ENCODE results near the gene LIFR. TPM values are rescaled to one million over a fixed set of nuclear protein-coding genes. Genes with fewer than 3 reads are reported as not detected.

Gene LIFR
- polyA plus RNA-seq, 1 donor from 2014 or later, result 5.8 TPM

DNA sequence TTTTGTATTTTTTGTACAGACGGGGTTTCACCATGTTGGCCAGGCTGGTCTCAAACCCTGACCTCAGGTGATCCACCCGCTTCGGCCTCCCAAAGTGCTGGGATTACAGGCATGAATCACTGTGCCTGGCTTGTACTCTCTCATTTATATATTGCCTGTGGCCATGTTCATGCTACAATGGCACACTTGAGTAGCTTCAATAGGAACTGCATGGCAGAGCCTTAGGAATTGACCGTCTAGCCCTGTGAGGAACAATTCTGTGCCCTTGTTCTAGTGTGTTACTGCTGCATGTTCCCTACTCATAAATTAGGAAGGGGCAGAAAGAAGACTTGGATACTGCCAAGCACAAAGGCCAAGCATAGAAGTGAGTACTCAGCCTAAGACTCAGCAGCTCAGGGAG is 104.2 kb downstream of the LIFR start:
- no peaks in the 10 kb centered on the region for H4K20me1 ChIP-seq (ENCODE audit: insufficient read depth)
- H3K9me3 ChIP-seq (ENCODE audit: low read length), result no peaks in the 10 kb centered on the region
- no peak overlapping the region for H3K9ac ChIP-seq (ENCODE audit: low read length)
- H2AFZ ChIP-seq (ENCODE audit: low read depth, low read length), result no peak overlapping the region
- no peaks in the 10 kb centered on the region for H3K79me2 ChIP-seq (replicated peaks; ENCODE audit: insufficient read depth, low read length)
- H3K27me3 ChIP-seq (ENCODE audit: insufficient read depth, low read depth, low read length), result no peaks in the 10 kb centered on the region
- H3K36me3 ChIP-seq (ENCODE audit: insufficient read depth, low read length), result no peaks in the 10 kb centered on the region
- H3F3A ChIP-seq (ENCODE audit: insufficient read depth, low read length, poor library complexity, severe bottlenecking), result no peaks in the 10 kb centered on the region
- H3K4me2 ChIP-seq (ENCODE audit: low read length), result no peak overlapping the region
- H3K9me2 ChIP-seq (ENCODE audit: insufficient read depth, low read length), result no peaks in the 10 kb centered on the region
- H3K4me3 ChIP-seq (ENCODE audit: low read length), result no peak overlapping the region
- no peak overlapping the region for H3K27ac ChIP-seq (ENCODE audit: low read length)
- TF ChIP-seq, protein P1, sequence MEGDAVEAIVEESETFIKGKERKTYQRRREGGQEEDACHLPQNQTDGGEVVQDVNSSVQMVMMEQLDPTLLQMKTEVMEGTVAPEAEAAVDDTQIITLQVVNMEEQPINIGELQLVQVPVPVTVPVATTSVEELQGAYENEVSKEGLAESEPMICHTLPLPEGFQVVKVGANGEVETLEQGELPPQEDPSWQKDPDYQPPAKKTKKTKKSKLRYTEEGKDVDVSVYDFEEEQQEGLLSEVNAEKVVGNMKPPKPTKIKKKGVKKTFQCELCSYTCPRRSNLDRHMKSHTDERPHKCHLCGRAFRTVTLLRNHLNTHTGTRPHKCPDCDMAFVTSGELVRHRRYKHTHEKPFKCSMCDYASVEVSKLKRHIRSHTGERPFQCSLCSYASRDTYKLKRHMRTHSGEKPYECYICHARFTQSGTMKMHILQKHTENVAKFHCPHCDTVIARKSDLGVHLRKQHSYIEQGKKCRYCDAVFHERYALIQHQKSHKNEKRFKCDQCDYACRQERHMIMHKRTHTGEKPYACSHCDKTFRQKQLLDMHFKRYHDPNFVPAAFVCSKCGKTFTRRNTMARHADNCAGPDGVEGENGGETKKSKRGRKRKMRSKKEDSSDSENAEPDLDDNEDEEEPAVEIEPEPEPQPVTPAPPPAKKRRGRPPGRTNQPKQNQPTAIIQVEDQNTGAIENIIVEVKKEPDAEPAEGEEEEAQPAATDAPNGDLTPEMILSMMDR (IDR thresholded peaks at IDR 0.05; ENCODE audit: poor library complexity, severe bottlenecking), result no peak
- TF ChIP-seq EP300 (conservative IDR thresholded peaks at IDR 0.05; ENCODE audit: poor library complexity, severe bottlenecking) (no peak), POLR2AphosphoS5 (IDR thresholded peaks at IDR 0.05) (no peak), MXI1 (conservative IDR thresholded peaks at IDR 0.05; ENCODE audit: poor library complexity, severe bottlenecking) (no peak), EZH2 (IDR thresholded peaks at IDR 0.05; ENCODE audit: borderline replicate concordance, insufficient read depth, low read length, poor library complexity, severe bottlenecking) (no peak), RAD21 (conservative IDR thresholded peaks at IDR 0.05) (no peak), SMC3 (conservative IDR thresholded peaks at IDR 0.05; ENCODE audit: poor library complexity) (no peak), TAF1 (IDR thresholded peaks at IDR 0.05; ENCODE audit: low read depth) (no peak)
- TF ChIP-seq, protein P2, sequence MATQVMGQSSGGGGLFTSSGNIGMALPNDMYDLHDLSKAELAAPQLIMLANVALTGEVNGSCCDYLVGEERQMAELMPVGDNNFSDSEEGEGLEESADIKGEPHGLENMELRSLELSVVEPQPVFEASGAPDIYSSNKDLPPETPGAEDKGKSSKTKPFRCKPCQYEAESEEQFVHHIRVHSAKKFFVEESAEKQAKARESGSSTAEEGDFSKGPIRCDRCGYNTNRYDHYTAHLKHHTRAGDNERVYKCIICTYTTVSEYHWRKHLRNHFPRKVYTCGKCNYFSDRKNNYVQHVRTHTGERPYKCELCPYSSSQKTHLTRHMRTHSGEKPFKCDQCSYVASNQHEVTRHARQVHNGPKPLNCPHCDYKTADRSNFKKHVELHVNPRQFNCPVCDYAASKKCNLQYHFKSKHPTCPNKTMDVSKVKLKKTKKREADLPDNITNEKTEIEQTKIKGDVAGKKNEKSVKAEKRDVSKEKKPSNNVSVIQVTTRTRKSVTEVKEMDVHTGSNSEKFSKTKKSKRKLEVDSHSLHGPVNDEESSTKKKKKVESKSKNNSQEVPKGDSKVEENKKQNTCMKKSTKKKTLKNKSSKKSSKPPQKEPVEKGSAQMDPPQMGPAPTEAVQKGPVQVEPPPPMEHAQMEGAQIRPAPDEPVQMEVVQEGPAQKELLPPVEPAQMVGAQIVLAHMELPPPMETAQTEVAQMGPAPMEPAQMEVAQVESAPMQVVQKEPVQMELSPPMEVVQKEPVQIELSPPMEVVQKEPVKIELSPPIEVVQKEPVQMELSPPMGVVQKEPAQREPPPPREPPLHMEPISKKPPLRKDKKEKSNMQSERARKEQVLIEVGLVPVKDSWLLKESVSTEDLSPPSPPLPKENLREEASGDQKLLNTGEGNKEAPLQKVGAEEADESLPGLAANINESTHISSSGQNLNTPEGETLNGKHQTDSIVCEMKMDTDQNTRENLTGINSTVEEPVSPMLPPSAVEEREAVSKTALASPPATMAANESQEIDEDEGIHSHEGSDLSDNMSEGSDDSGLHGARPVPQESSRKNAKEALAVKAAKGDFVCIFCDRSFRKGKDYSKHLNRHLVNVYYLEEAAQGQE (IDR thresholded peaks at IDR 0.05; ENCODE audit: borderline replicate concordance), result no peak

DNA sequence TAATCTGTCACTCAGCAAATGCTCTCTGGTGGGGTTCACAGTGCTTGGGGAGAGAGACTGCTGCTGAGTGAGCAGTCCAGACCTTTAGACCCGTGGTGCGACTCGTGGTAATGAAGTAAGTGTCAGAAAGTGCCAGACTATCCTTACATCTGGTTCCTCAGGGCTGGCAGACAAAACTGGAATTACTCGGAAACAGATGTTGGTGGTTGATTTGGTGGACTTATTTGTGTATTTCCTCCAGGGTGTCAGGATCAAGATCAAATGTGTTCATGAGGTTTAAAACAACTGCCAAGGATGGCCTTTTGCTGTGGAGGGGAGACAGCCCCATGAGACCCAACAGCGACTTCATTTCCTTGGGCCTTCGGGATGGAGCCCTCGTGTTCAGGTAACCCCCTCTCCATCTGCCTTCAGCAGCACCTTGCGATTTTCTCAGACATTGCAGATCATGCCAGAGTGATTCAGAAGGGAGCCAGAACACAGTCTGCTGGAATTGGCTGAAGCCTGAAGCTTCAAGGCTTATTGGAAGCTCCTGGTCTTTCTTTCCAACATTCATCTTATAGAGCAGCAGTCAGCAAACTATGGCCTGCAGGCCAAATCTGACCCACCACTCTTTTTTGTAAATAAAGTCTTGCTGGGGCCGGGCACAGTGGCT is 105.2 kb downstream of the LIFR start:
- no peaks in the 10 kb centered on the region for H3K27me3 ChIP-seq (ENCODE audit: insufficient read depth, low read depth, low read length)
- no peaks in the 10 kb centered on the region for H3F3A ChIP-seq (ENCODE audit: insufficient read depth, low read length, poor library complexity, severe bottlenecking)
- TF ChIP-seq, protein P1 (IDR thresholded peaks at IDR 0.05; ENCODE audit: poor library complexity, severe bottlenecking), result no peak
- TF ChIP-seq EP300 (conservative IDR thresholded peaks at IDR 0.05; ENCODE audit: poor library complexity, severe bottlenecking) (no peak), SMC3 (conservative IDR thresholded peaks at IDR 0.05; ENCODE audit: poor library complexity) (no peak), TAF1 (IDR thresholded peaks at IDR 0.05; ENCODE audit: low read depth) (no peak), EZH2 (IDR thresholded peaks at IDR 0.05; ENCODE audit: borderline replicate concordance, insufficient read depth, low read length, poor library complexity, severe bottlenecking) (no peak), MXI1 (conservative IDR thresholded peaks at IDR 0.05; ENCODE audit: poor library complexity, severe bottlenecking) (no peak), POLR2AphosphoS5 (IDR thresholded peaks at IDR 0.05) (no peak)
- TF ChIP-seq, protein P2 (IDR thresholded peaks at IDR 0.05; ENCODE audit: borderline replicate concordance), result no peak
- no peak overlapping the region for H3K27ac ChIP-seq (ENCODE audit: low read length)
- no peak overlapping the region for H3K4me2 ChIP-seq (ENCODE audit: low read length)
- no peaks in the 10 kb centered on the region for H3K36me3 ChIP-seq (ENCODE audit: insufficient read depth, low read length)
- H3K9me2 ChIP-seq (ENCODE audit: insufficient read depth, low read length), result no peaks in the 10 kb centered on the region
- H3K4me3 ChIP-seq (ENCODE audit: low read length), result no peak overlapping the region
- no peak overlapping the region for H2AFZ ChIP-seq (ENCODE audit: low read depth, low read length)
- no peaks in the 10 kb centered on the region for H3K9me3 ChIP-seq (ENCODE audit: low read length)
- no peaks in the 10 kb centered on the region for H4K20me1 ChIP-seq (ENCODE audit: insufficient read depth)
- no peaks in the 10 kb centered on the region for H3K79me2 ChIP-seq (replicated peaks; ENCODE audit: insufficient read depth, low read length)
- H3K9ac ChIP-seq (ENCODE audit: low read length), result no peak overlapping the region

All from neural cell (in vitro differentiated cells).